ENCODE results near the gene MED4.
A peak's percentile ranks its signal among the peaks of the same experiment; 100 is the strongest.

MED4 gene

DNA sequence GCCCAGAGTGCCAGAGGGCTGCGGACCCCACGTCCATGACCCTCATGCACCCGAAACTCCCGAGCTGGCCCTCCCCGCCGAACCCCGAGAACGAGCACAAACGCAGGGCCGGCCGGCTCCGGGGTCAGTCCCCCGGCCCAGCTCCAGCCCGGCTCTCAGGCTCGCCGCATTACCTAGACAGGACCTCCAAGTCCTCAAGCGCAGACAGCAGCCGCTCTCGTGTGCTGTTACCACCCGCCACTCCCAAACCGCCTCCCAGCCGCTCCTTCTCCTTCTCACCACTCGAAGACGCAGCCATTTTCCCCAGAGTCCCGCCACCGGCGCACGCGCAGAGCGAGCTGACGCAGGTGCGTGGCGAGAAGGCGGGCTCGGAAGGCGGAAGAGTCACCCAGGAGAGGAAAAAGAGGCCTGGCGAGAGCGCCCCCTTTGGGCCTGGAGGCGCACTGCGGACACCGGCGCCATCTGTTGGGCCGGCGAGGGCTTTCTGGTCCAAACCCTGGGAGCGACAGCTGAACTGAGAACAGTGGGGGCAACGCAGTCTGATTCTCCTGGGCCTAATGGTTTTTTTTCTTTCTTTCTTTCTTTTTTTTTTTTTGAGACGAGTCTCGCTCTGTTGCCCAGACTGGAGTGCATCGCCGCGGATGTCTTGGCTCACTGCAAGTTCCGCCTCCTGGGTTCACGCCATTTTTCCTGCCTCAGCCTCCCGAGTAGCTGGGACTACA lies at the start of gene MED4:
MED4 (minus strand) TSS at position 324 of the 722 bp plus-strand sequence; CDS start at position 298, 26 bp downstream.
- peak; percentile 88 for DNase-seq

DNA sequence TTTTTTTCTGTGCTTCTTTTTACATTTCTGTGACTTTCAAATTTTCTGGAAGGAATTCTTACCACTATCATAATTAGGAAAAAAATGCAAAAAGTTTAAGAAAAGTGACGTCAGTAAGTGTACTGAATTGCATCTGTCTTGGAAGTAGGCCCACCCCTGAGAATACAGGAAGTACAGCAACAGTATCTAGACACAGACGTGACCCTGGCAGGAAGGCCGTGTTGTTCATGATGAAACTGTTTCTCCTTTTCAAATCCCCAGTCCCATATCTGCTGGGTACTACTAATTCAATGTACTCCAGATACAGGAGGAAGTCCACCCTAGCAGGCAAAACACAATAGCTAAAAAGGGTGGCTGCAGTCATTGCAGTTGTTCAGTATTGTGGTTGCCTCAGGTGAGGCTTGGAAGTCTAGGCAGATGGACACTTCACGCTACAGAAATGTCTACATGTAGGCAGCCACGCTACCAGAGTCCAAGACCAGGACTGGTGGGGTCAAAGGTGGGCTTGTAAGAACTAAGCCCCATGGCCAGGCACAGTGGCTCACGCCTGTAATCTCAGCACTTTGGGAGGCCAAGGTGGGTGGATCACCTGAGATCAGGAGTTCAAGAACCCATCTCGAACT lies 49.6 kb upstream of the MED4 start:
- DNase-seq = no peak

GRCh38 chr13:48142436-48142835 lies 47.5 kb upstream of the MED4 start:
- DNase-seq = no peak

GRCh38 chr13:48138270-48138669 lies 43.4 kb upstream of the MED4 start:
- DNase-seq = no peak

- no peak for DNase-seq
Measured at GRCh38 chr13:48132961-48133360, 38.1 kb upstream of the MED4 start.

DNA sequence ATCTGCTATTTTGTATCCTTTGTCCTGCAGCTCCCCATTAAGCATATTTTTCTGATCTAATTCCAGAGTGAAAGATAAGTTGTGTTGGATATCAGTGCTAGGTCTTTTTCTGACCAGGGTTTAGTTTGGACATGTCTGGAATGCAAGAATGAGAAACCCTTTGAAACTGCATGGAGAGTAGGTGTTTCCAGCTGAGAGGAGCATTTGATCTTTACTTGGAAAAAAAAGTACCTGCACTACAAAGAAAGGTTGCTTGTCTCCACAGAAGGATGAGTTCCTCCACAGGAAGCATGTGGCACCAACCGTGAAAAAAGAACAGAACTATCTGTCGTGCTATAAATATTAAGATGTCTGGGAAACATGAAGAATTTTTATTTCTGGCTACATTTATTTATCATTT lies 36.6 kb upstream of the MED4 start:
- peak; percentile 25 for DNase-seq

DNA sequence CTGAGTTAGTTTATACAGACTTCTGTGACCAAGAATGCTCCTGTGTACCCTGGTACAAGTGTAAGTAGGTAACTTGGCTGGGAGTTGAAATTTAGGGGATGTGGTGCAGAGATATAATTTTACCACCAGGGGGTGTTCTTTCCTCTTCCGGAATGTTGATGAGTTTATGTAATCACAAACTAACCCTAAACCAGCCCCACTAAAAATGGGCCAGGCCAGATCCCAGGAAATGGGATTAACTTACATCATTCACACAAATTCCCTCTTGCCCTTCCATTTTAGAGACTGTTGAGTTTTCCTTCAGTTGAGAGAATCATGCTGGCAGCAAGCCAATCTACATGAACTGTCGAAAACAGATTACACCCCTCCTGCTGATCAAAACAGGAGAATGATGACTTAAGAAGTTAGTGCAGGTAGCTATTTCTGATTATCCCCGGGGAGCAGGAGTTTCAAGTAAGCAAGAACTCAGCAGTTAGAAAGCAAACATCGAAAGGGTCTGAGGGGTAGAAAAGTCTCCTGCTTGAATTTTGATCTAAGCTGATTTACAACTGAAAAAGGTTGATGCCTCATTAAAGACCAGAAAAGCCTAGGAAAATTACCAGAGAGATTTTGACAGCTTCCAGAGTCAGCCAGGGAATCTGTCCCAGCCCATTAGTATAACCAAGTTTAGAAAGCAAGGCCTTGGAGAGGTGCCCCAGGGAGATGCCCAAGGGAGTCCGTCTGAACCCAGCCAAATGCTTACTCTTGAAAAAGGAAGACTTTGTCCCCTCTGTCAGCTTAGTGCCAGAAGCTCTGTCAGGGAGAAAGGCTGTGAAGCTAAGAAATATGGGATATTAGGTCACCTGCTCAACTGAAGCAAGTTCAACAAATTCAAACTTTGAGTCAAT lies 32.3 kb upstream of the MED4 start:
- peak; percentile 53 for DNase-seq

DNA sequence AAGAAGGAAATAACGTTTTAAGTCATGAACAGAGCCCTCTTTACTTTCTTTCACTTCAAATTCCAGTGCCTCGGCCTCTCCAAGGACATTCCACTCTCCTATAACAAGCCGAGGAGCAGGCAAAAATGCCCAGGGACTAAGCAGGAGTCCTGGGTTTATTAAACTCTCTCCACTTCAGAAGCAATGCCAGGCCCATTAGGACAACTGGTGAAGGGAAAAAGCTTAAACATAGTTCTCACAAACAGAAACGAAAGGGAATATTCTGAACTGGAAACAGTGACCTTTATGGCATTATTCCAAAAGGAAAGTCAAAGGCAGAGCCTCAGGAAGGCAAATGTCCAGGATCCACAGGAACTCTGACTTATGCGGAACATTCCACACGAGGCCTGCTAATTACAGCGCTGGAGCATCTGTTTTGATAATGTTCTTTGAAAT lies 30.9 kb upstream of the MED4 start:
- DNase-seq = peak; percentile 49

DNA sequence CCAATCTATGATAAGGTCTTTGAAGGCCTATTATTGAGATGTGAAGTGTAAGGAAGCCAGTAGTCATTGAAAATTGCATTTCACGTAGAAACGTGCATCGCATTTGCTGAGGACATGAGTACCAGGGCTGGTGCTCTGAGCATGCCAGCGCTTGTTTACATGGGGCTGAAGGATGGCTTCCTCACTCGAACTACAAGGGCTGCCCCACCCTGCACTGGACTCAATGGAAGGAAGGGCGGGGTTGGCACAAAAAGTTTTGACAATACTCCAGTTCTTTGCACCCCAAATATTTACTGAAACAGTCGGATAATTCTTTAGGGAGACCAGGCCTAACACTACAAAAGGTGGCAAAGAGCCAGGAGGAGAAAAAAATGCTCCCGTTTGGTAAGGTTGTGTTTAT lies 28.9 kb upstream of the MED4 start:
- DNase-seq = no peak

GRCh38 chr13:48121733-48122132 lies 26.8 kb upstream of the MED4 start:
- peak; percentile 48 for DNase-seq

DNA sequence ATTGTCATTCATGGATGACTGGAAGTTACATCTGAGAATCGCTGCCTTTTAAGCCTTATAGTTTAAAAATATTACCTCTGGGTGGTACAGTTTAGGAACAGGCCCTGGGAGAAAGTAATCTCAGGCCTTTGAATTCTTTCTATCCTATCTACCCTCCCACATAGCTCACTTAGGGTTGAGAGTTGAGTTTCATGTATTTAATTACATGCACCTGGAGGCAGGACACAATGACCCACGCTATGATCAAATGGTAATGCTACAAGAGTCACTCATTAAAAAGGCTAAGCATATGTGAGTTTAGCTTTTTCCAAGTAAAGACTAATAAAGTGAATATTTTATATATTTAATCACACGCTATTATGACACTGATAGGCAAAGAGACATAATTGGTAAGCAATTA lies 25.3 kb upstream of the MED4 start:
- DNase-seq = no peak

GRCh38 chr13:48118030-48118429 lies 23.1 kb upstream of the MED4 start:
- DNase-seq = no peak

DNA sequence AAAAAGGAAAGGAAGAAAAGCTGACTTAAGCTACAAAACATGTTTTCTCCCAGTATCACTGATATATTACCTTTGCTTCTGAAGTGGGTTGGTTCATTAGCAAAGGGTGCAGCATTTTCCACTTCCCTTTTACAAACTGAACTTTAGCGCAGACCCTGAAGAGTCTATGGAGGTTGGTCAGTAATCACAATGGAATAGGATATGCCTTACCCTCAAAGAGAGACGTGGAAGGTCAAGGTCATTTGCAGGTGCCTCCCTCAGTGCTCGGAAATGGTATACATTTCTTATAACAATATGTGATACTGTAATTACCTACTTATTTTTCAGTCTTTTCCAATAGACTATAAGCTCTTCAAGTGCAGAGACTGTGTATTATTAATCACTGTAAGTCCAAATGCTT lies 21.9 kb upstream of the MED4 start:
- no peak for DNase-seq

DNA sequence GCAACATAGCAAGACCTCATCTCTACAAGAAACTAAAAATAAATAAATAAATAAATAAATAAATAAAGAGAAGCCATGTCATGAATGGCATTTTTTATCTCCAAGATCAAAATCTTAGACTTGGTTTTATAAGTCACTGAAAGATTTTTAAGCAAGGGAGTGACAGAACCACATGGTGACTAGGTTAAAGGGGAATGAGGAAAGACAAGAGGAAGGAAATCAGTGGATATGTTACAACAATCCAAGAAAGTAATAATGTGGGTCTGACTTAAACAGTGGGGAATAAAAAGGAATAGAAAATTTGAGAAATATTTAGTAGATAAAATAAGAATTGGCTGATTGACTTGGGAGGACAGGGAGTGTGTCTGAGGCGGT lies 18.8 kb upstream of the MED4 start:
- DNase-seq = no peak

DNA sequence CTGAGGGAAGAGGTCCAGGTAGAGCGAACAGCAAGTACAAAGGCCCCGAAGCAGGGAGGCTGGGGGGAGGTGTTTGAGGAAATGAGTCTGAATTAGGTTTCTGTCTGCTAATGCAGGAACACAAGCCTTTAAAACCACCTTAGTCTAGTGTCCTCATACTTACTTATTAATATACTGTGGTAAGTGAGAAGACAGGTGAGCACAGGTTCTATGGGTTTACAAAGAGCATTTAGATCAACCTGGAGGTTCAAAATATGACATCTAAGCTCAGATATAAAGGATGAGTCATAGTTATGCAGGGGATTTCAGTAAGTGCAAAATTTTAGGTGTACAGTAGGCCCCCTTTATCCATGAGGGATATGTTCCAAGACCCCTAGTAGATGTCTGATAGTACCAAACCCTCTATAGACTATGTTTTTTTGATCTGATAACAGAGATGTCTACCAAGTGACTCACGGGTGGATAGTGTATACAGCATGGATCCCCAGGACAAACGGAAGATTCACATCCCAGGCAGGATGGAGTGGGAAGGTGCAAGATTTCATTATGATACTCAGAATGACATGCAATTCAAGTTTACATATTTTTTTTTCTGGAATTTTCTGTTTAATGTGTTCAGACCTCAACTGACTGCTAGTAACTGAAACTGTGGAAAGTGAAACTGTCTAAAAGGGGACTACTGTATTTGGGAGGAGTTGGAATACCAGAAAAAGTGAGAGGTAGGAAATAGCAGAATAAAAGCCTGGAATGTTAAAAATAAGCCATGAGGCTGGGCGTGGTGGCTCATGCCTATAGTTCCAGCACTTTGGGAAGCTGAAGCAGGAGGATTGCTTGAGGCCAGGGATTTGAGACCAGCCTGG lies 18.2 kb upstream of the MED4 start:
- DNase-seq = no peak

GRCh38 chr13:48110931-48111721 lies 16.2 kb upstream of the MED4 start:
- no peak for DNase-seq

DNA sequence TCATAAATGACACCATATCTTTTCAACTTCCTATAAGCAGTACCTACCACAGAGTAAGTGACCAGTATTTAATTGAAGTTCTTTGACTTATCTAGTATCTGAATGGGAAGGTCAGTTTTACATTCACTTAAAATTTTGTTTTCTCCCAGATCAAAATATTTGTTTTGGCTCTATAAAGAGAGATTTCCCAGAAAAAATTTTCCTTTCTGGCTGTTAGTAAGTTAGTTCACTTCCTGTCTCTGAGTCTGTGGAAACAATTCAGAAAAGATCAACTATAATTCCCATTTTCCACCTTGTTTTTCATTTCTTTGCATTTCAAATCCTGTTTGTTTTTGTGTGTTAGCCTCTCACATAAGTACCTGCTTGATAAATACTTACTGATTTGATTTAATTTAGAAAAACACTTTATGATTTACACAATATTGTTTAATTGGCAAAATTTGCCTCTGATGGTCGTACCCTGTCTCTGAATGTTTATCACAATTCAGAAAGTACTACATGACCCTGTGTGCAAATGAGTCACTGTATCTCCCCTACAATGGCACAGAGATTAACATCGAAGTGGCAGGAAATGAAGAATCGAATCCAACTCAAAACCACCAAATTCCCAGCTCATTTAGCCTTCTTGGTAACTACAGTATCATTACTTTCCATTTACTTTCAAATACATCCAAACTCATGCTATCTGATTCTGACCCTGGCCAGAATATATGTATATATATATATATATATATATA lies 15.4 kb upstream of the MED4 start:
- no peak for DNase-seq

DNA sequence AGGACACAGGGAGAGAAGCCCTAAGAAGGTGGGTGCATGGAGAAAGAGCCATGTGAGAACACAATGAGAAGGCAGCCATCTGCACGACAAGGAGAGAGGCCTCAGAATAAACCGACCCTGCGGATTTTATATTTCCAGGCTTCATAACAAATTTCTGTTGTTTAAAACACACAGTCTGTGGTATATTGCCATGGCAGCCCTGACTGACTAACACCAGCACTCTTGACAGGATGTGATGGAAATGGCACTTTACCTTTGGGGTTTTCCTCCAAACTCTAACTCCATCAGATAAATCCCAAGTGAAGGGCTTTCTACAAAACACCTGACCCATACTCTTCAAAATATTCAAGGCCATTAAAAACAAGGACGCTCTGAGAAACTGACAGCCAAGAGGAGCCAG lies 13.2 kb upstream of the MED4 start:
- DNase-seq = no peak

DNA sequence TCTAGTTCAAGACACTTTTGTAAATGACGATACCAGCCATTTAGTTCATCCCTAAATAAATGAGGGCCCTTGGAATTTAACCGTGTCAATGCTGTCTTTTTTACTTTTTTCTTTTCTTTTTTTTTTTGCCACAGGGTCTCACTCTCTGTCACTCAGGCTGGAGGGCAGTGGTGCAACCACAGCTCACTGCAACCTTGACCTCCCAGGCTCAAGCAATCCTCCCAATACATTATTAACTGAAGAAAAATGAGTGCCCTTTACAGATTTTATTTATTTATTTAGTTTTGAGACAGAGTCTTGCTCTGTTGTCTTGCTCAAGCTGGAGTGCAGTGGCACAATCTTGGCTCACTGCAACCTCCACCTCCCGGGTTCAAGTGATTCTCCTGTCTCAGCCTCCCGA lies 2.9 kb upstream of the MED4 start:
- no peak for DNase-seq

DNA sequence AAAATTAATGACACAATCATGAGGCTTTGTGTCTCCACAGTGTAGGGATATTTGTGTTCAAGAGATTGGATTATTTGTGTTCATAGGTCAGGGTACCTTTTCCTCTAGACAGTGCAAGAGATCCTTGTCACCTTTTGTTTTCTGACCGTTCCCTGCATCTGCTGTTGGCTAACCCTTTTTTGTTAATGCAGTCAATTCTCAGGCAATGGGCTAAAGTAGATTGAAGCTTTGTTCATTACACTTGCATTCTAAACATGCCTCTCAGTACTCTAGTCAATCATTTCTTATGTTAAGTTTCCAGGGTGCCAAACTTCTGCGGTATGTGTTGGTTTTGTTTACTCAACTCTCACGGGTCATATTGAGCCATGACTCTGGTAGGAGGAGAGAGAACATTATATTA lies 1.8 kb upstream of the MED4 start:
- DNase-seq = no peak

DNA sequence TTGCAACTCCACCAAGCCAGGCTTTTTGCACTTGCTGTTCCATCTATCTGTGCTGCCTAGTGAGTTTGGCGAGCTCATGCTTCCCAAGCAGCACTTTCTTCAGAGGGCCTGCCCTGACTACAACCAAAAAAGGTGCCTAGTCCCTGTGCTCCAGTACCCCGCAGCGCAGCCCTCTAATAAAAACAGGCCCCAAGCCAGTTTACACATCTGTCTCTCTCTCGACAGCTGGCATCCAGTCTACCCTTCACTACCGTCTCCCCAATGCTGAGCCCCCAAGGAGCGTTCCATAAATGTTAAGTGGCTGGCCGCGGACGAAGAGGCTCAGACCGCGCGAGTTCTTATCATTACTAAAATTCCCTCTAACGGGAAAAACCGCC lies 512 bp downstream of the MED4 start:
- DNase-seq = no peak

All from kidney glomerular epithelial cell (primary cell).